ENCODE results near the gene RUNX1. TPM values are rescaled to one million over a fixed set of nuclear protein-coding genes. Genes with fewer than 3 reads are reported as not detected.

The RUNX1 gene
- 17.5 and 23.2 TPM in 2 replicates for total RNA-seq (2012; rRNA removed)

GRCh38 chr21:35048706-35049617, at the start of gene RUNX1:
RUNX1 (minus strand) TSS chr21:35049302.
- Histone ChIP-seq H3K9me3 (replicated peaks; ENCODE audit: low read length) (no peaks in the 10 kb centered on the region), H3K36me3 (ENCODE audit: insufficient read depth, low read length) (peaks cover 6% of the 10 kb centered on the region), H3K9ac (ENCODE audit: low read depth, low read length) (peak within 1 kb of the TSS; percentile 90), H3K4me1 (ENCODE audit: control insufficient read depth, insufficient read depth, low read length) (peaks cover 55% of the 10 kb centered on the region), H3K4me2 (ENCODE audit: low read length) (peak within 1 kb of the TSS; percentile 85), H3K4me3 (ENCODE audit: low read length) (peak within 1 kb of the TSS; percentile 77), H3K27me3 (ENCODE audit: control insufficient read depth, insufficient read depth, low read length) (no peaks in the 10 kb centered on the region)

DNA sequence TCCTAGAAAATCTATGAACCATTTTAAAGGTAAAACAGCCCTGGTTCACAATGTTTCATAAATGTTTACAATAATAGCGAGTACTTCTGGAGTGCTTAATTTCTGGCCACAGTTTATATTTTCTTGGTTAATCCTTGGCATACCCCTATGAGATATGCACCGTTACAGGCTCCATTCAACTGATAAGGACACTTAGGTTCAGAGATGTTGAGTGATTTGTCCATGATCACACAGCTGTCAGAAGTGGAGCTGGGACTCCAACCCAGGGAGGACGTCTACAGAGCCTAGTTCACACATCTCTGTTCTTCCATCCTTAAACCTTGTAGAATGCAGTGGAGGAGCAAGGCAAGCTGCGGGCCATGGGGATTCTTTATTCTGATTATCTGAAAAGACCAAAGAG, 48.4 kb upstream of the RUNX1 start:
- H3K4me1 ChIP-seq (ENCODE audit: control insufficient read depth, insufficient read depth, low read length), result no peaks in the 10 kb centered on the region
- H3K27me3 ChIP-seq (ENCODE audit: control insufficient read depth, insufficient read depth, low read length), result no peaks in the 10 kb centered on the region
- H3K9ac ChIP-seq (ENCODE audit: low read depth, low read length), result no peak overlapping the region
- no peak overlapping the region for H3K4me3 ChIP-seq (ENCODE audit: low read length)
- H3K4me2 ChIP-seq (ENCODE audit: low read length), result no peak overlapping the region
- H3K9me3 ChIP-seq (replicated peaks; ENCODE audit: low read length), result no peaks in the 10 kb centered on the region
- no peaks in the 10 kb centered on the region for H3K36me3 ChIP-seq (ENCODE audit: insufficient read depth, low read length)

GRCh38 chr21:35096959-35097358, 47.9 kb upstream of the RUNX1 start:
- H3K4me2 ChIP-seq (ENCODE audit: low read length), result no peak overlapping the region
- no peak overlapping the region for H3K9ac ChIP-seq (ENCODE audit: low read depth, low read length)
- H3K27me3 ChIP-seq (ENCODE audit: control insufficient read depth, insufficient read depth, low read length), result no peaks in the 10 kb centered on the region
- no peaks in the 10 kb centered on the region for H3K4me1 ChIP-seq (ENCODE audit: control insufficient read depth, insufficient read depth, low read length)
- H3K4me3 ChIP-seq (ENCODE audit: low read length), result no peak overlapping the region
- H3K9me3 ChIP-seq (replicated peaks; ENCODE audit: low read length), result no peaks in the 10 kb centered on the region
- H3K36me3 ChIP-seq (ENCODE audit: insufficient read depth, low read length), result no peaks in the 10 kb centered on the region

DNA sequence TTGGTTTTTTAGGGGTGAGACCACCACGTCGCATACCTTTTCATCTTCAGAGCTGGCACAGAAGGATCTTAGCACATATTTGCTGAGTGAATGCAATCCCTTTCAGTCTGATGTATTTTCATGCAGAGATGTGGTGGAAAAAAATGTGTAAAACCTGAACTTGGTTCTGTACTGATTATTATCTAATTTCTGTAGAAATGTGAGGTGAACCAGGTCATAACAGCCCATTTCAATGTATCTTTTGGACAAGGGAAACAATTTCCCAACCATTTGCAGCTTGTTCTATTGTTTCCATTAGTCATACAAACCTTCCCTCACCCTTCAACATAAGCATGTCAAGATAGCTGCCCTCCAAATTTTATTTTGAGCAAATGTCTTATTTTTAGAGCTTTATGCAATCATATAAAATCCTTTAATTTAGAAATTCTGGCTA, 46.8 kb upstream of the RUNX1 start:
- no peak overlapping the region for H3K4me2 ChIP-seq (ENCODE audit: low read length)
- H3K4me1 ChIP-seq (ENCODE audit: control insufficient read depth, insufficient read depth, low read length), result no peaks in the 10 kb centered on the region
- no peaks in the 10 kb centered on the region for H3K27me3 ChIP-seq (ENCODE audit: control insufficient read depth, insufficient read depth, low read length)
- no peak overlapping the region for H3K4me3 ChIP-seq (ENCODE audit: low read length)
- no peaks in the 10 kb centered on the region for H3K9me3 ChIP-seq (replicated peaks; ENCODE audit: low read length)
- H3K9ac ChIP-seq (ENCODE audit: low read depth, low read length), result no peak overlapping the region
- no peaks in the 10 kb centered on the region for H3K36me3 ChIP-seq (ENCODE audit: insufficient read depth, low read length)

DNA sequence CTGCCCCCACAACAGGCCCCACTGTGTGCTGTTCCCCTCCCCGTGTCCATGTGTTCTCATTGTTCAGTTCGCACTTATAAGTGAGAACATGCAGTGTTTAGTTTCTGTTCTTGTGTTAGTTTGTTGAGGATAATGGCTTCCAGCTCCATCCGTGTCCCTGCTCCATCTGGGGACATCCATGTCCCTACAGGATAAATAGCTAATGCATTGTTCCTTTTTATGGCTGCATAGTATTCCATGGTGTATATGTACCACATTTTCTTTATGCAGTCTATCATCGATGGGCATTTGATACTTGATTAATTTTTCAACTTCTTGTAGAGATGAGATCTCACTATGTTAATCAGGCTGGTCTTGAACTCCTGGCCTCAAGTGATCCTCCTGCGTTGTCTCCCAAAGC, 44.4 kb upstream of the RUNX1 start:
- H3K27me3 ChIP-seq (ENCODE audit: control insufficient read depth, insufficient read depth, low read length), result no peaks in the 10 kb centered on the region
- H3K4me1 ChIP-seq (ENCODE audit: control insufficient read depth, insufficient read depth, low read length), result peaks cover 3% of the 10 kb centered on the region
- no peak overlapping the region for H3K9ac ChIP-seq (ENCODE audit: low read depth, low read length)
- no peaks in the 10 kb centered on the region for H3K36me3 ChIP-seq (ENCODE audit: insufficient read depth, low read length)
- H3K4me2 ChIP-seq (ENCODE audit: low read length), result no peak overlapping the region
- H3K4me3 ChIP-seq (ENCODE audit: low read length), result no peak overlapping the region
- no peaks in the 10 kb centered on the region for H3K9me3 ChIP-seq (replicated peaks; ENCODE audit: low read length)

- Histone ChIP-seq H3K36me3 (ENCODE audit: insufficient read depth, low read length) (no peaks in the 10 kb centered on the region), H3K27me3 (ENCODE audit: control insufficient read depth, insufficient read depth, low read length) (no peaks in the 10 kb centered on the region), H3K4me2 (ENCODE audit: low read length) (no peak overlapping the region), H3K9ac (ENCODE audit: low read depth, low read length) (no peak overlapping the region), H3K4me1 (ENCODE audit: control insufficient read depth, insufficient read depth, low read length) (peaks cover 11% of the 10 kb centered on the region), H3K4me3 (ENCODE audit: low read length) (no peak overlapping the region), H3K9me3 (replicated peaks; ENCODE audit: low read length) (no peaks in the 10 kb centered on the region)
Observed at GRCh38 chr21:35091496-35091895, 42.4 kb upstream of the RUNX1 start.

GRCh38 chr21:35090403-35090802, 41.3 kb upstream of the RUNX1 start:
- no peaks in the 10 kb centered on the region for H3K9me3 ChIP-seq (replicated peaks; ENCODE audit: low read length)
- no peaks in the 10 kb centered on the region for H3K36me3 ChIP-seq (ENCODE audit: insufficient read depth, low read length)
- H3K4me3 ChIP-seq (ENCODE audit: low read length), result no peak overlapping the region
- no peaks in the 10 kb centered on the region for H3K27me3 ChIP-seq (ENCODE audit: control insufficient read depth, insufficient read depth, low read length)
- no peak overlapping the region for H3K9ac ChIP-seq (ENCODE audit: low read depth, low read length)
- H3K4me2 ChIP-seq (ENCODE audit: low read length), result no peak overlapping the region
- peaks cover 22% of the 10 kb centered on the region for H3K4me1 ChIP-seq (ENCODE audit: control insufficient read depth, insufficient read depth, low read length)

- Histone ChIP-seq H3K36me3 (ENCODE audit: insufficient read depth, low read length) (no peaks in the 10 kb centered on the region), H3K27me3 (ENCODE audit: control insufficient read depth, insufficient read depth, low read length) (no peaks in the 10 kb centered on the region)
Observed at GRCh38 chr21:35088319-35088771, 39.2 kb upstream of the RUNX1 start.

DNA sequence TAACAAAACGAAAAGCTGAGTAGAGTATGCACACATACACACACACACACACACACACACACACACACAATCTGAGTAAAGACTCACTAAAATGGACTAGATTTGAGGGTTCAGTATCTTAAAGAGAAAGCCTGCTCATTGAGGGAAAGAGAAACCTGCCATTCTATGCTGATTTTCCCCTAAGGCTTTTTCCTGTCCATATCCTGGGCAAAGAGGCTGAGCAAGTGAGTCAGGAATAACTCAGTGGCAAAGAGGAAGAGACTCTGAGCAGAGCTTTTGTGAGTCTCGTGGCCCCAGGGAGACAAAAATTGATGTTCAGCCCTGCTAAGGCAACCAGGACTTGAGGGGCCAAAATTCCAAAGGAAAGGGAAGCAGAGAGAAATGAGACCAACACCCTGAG, 37.3 kb upstream of the RUNX1 start:
- Histone ChIP-seq H3K36me3 (ENCODE audit: insufficient read depth, low read length) (no peaks in the 10 kb centered on the region), H3K9ac (ENCODE audit: low read depth, low read length) (peak overlapping the region; percentile 48), H3K27me3 (ENCODE audit: control insufficient read depth, insufficient read depth, low read length) (no peaks in the 10 kb centered on the region), H3K4me2 (ENCODE audit: low read length) (peak overlapping the region; percentile 7), H3K4me3 (ENCODE audit: low read length) (no peak overlapping the region), H3K9me3 (replicated peaks; ENCODE audit: low read length) (no peaks in the 10 kb centered on the region), H3K4me1 (ENCODE audit: control insufficient read depth, insufficient read depth, low read length) (peaks cover 31% of the 10 kb centered on the region)

More at GRCh38 chr21:35088319-35088771, 39.2 kb upstream of the RUNX1 start:
- Histone ChIP-seq H3K9ac (ENCODE audit: low read depth, low read length) (no peak overlapping the region), H3K4me1 (ENCODE audit: control insufficient read depth, insufficient read depth, low read length) (peaks cover 31% of the 10 kb centered on the region), H3K4me2 (ENCODE audit: low read length) (no peak overlapping the region), H3K4me3 (ENCODE audit: low read length) (no peak overlapping the region), H3K9me3 (replicated peaks; ENCODE audit: low read length) (no peaks in the 10 kb centered on the region)

DNA sequence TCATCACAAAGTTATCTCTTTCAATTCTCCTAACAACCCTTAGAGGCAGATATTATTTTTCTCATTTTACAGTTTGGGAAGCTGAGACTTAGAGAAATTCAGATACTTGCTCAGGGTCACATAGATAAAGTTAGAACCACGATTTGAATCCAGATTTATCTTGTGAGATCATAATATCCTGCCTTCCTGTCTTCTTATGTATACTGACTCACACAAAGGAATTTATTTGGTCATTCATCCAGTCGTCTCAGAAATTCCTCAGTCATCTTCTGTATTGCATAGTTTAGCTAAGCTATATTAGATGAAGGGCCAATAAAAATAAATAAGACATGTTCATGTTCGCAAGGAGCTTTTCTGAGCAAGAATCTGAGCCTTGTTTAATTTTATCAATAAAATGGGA, 35.8 kb upstream of the RUNX1 start:
- Histone ChIP-seq H3K9ac (ENCODE audit: low read depth, low read length) (peak overlapping the region; percentile 48), H3K9me3 (replicated peaks; ENCODE audit: low read length) (no peaks in the 10 kb centered on the region), H3K4me1 (ENCODE audit: control insufficient read depth, insufficient read depth, low read length) (peaks cover 31% of the 10 kb centered on the region), H3K4me2 (ENCODE audit: low read length) (peak overlapping the region; percentile 42), H3K27me3 (ENCODE audit: control insufficient read depth, insufficient read depth, low read length) (no peaks in the 10 kb centered on the region), H3K4me3 (ENCODE audit: low read length) (no peak overlapping the region), H3K36me3 (ENCODE audit: insufficient read depth, low read length) (no peaks in the 10 kb centered on the region)

DNA sequence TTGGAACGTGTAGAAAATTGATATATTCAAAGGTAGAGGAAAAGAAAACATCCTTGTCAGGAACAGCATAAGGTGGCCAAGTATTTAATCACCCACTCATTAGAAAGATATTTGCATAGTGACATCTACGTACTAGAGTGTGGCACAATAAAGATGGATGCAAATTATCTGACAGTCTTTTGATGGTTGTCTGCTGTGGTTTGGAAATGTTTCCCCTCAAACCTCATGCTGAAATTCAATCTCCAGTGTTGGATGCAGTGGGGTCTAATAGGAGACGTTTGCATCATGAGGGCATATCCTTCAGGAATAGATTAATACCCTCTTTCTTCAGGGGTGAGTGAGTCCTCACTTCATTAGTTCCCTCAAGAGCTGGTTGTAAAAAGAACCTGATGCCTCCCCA, 34.1 kb upstream of the RUNX1 start:
- peaks cover 25% of the 10 kb centered on the region for H3K4me1 ChIP-seq (ENCODE audit: control insufficient read depth, insufficient read depth, low read length)
- no peak overlapping the region for H3K4me3 ChIP-seq (ENCODE audit: low read length)
- no peak overlapping the region for H3K9ac ChIP-seq (ENCODE audit: low read depth, low read length)
- no peaks in the 10 kb centered on the region for H3K9me3 ChIP-seq (replicated peaks; ENCODE audit: low read length)
- no peaks in the 10 kb centered on the region for H3K36me3 ChIP-seq (ENCODE audit: insufficient read depth, low read length)
- H3K27me3 ChIP-seq (ENCODE audit: control insufficient read depth, insufficient read depth, low read length), result no peaks in the 10 kb centered on the region
- no peak overlapping the region for H3K4me2 ChIP-seq (ENCODE audit: low read length)

- Histone ChIP-seq H3K9ac (ENCODE audit: low read depth, low read length) (no peak overlapping the region), H3K9me3 (replicated peaks; ENCODE audit: low read length) (no peaks in the 10 kb centered on the region), H3K36me3 (ENCODE audit: insufficient read depth, low read length) (no peaks in the 10 kb centered on the region), H3K27me3 (ENCODE audit: control insufficient read depth, insufficient read depth, low read length) (no peaks in the 10 kb centered on the region), H3K4me2 (ENCODE audit: low read length) (no peak overlapping the region), H3K4me1 (ENCODE audit: control insufficient read depth, insufficient read depth, low read length) (peaks cover 24% of the 10 kb centered on the region), H3K4me3 (ENCODE audit: low read length) (no peak overlapping the region)
Observed at GRCh38 chr21:35081861-35082260, 32.8 kb upstream of the RUNX1 start.

Data from skeletal muscle satellite cell (primary cell).